KMS-11 (cell line): ENCODE measurements around the gene S100A8.

Experiments
- H2AFZ ChIP-seq: fragments of 200-600 bp; sonication (generic); 2 replicates; pipeline ENCODE4 v1.6.1; 2016; ENCODE audit warnings: antibody characterized with exemption, mixed run types, low read depth
- H3K27ac ChIP-seq: fragments of 200-600 bp; sonication (generic); 2 replicates; pipeline ENCODE4 v1.6.1; 2016; ENCODE audit warnings: mild to moderate bottlenecking, mixed run types
- H3K27me3 ChIP-seq: fragments of 200-600 bp; sonication (generic); 2 replicates; pipeline ENCODE4 v1.6.1; 2017; ENCODE audit warnings: mild to moderate bottlenecking, low read depth, mixed run types, moderate library complexity; ENCODE audit not compliant: insufficient read depth
- H3K36me3 ChIP-seq: fragments of 200-600 bp; sonication (generic); 2 replicates; pipeline ENCODE4 v1.6.1; 2017; ENCODE audit warnings: mild to moderate bottlenecking, mixed run types; ENCODE audit not compliant: insufficient read depth
- H3K4me1 ChIP-seq: fragments of 200-600 bp; sonication (generic); 2 replicates; pipeline ENCODE4 v1.6.1; 2016; ENCODE audit warnings: mild to moderate bottlenecking, low read depth, mixed run types; ENCODE audit not compliant: poor library complexity, severe bottlenecking
- H3K4me2 ChIP-seq: fragments of 200-600 bp; sonication (generic); 2 replicates; pipeline ENCODE4 v1.7.0; 2016; ENCODE audit warnings: mild to moderate bottlenecking, mixed run types
- H3K4me3 ChIP-seq: fragments of 200-600 bp; sonication (generic); IDR thresholded peaks from 2 replicates; pipeline ENCODE4 v1.6.1; 2017; ENCODE audit warnings: low read depth, low read length, mixed read lengths; ENCODE audit not compliant: insufficient read depth
- H3K79me2 ChIP-seq: fragments of 200-600 bp; sonication (generic); 2 replicates; pipeline ENCODE4 v1.6.1; 2016; ENCODE audit warnings: low read depth, mixed run types; ENCODE audit not compliant: insufficient read depth
- H3K9ac ChIP-seq: fragments of 200-600 bp; sonication (generic); 2 replicates; pipeline ENCODE4 v1.6.1; 2016; ENCODE audit warnings: mild to moderate bottlenecking, mixed run types
- H4K20me1 ChIP-seq: fragments of 200-600 bp; sonication (generic); 2 replicates; pipeline ENCODE4 v1.6.1; 2016; ENCODE audit warnings: mild to moderate bottlenecking, mixed run types; ENCODE audit not compliant: insufficient read depth
- TF ChIP-seq, protein P1 (sequence below): fragments of 200-600 bp; sonication (generic); conservative IDR thresholded peaks from 2 replicates; pipeline ENCODE4 v1.6.1; 2017; ENCODE audit warnings: low read depth, mild to moderate bottlenecking, antibody characterized with exemption, low read length, moderate library complexity, mixed read lengths

The S100A8 gene

DNA sequence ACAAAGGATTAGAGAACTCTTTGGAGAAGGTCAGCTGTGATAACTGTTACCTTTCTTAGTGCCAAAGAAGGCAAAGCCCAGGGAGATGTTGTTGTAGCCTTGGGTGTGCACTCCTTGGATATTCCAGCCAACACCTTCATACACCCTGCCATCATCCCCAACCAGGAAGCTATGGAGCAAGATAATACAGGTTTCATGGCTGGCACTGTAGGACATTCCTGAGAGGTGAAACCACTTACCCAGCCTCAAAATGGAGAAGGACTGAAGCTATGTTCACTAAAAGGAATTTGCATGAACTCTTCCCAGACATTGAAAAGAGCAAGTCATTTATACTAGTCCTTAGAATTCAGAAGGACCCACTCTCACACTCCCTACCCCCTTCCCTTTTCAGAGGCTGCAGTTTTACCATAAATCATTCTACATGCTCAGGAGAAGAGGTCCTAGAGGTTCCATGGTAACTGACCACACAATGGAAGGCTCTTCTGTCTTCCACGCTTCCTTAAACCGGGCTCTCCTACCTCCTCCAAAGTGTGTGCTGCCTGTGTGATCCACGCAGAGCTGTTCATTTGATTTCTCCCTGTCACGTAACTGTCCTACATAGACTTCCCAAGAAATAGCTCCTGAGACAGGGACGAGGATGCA, 47.7 kb downstream of the S100A8 start:
- peak overlapping the region; percentile 65 for H3K9ac ChIP-seq
- H4K20me1 ChIP-seq, result no peaks in the 10 kb centered on the region
- H3K4me2 ChIP-seq, result peak overlapping the region; percentile 72
- H3K4me1 ChIP-seq, result peaks cover 65% of the 10 kb centered on the region
- peak overlapping the region; percentile 89 for H3K27ac ChIP-seq
- peak overlapping the region; percentile 61 for H2AFZ ChIP-seq
- no peaks in the 10 kb centered on the region for H3K36me3 ChIP-seq
- no peak overlapping the region for H3K4me3 ChIP-seq
- H3K79me2 ChIP-seq, result 0 out of 2 replicates have a peak, but pooled peaks cover 8% of the 10 kb centered on the region
- TF ChIP-seq, protein P1, sequence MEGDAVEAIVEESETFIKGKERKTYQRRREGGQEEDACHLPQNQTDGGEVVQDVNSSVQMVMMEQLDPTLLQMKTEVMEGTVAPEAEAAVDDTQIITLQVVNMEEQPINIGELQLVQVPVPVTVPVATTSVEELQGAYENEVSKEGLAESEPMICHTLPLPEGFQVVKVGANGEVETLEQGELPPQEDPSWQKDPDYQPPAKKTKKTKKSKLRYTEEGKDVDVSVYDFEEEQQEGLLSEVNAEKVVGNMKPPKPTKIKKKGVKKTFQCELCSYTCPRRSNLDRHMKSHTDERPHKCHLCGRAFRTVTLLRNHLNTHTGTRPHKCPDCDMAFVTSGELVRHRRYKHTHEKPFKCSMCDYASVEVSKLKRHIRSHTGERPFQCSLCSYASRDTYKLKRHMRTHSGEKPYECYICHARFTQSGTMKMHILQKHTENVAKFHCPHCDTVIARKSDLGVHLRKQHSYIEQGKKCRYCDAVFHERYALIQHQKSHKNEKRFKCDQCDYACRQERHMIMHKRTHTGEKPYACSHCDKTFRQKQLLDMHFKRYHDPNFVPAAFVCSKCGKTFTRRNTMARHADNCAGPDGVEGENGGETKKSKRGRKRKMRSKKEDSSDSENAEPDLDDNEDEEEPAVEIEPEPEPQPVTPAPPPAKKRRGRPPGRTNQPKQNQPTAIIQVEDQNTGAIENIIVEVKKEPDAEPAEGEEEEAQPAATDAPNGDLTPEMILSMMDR, result no peak
- H3K27me3 ChIP-seq, result no peaks in the 10 kb centered on the region

GRCh38 chr1:153342178-153342577, 48.7 kb downstream of the S100A8 start:
- Histone ChIP-seq H2AFZ (peak overlapping the region; percentile 61; the same call in 1 of the 2 replicates), H3K79me2 (0 out of 2 replicates have a peak, but pooled peaks cover 8% of the 10 kb centered on the region), H4K20me1 (no peaks in the 10 kb centered on the region), H3K36me3 (no peaks in the 10 kb centered on the region), H3K27me3 (no peaks in the 10 kb centered on the region), H3K4me2 (peak overlapping the region; percentile 72), H3K9ac (no peak overlapping the region; the same call in 1 of the 2 replicates), H3K4me3 (no peak overlapping the region), H3K27ac (peak overlapping the region; percentile 89), H3K4me1 (peaks cover 67% of the 10 kb centered on the region)
- TF ChIP-seq, protein P1, result no peak

DNA sequence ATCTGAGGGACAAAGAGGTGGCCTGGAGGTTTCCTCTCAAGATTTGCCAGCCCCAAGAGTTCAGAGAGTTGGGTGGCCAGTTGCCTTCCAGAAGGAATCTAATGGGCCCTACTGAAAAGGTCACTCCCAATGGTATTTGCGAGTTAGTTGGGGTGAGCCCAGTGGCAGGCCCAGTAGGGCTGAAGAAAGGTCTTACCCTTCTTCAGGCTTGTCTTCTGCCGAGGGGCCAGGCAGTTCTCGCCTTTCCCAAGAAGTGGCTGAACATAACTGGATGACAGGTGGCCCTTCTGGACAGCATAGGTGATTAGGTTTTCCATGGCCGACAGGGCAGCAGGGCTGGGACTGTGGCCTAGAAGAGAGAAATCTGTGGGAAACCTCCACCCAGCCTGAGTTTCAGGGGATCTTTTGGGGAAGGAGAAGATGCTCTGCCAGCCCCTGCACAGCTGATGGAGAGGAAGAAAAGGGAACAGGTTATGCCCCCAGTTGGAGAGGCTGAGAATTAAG, 49.4 kb downstream of the S100A8 start:
- H2AFZ ChIP-seq, result no peak overlapping the region
- H3K27ac ChIP-seq, result no peak overlapping the region
- H3K4me2 ChIP-seq, result peak overlapping the region; percentile 72; the same call in 1 of the 2 replicates
- H3K4me1 ChIP-seq, result peaks cover 67% of the 10 kb centered on the region
- no peak overlapping the region for H3K9ac ChIP-seq
- H3K27me3 ChIP-seq, result no peaks in the 10 kb centered on the region
- H3K4me3 ChIP-seq, result no peak overlapping the region
- TF ChIP-seq, protein P1, result no peak
- H3K36me3 ChIP-seq, result no peaks in the 10 kb centered on the region
- H4K20me1 ChIP-seq, result no peaks in the 10 kb centered on the region
- 0 out of 2 replicates have a peak, but pooled peaks cover 8% of the 10 kb centered on the region for H3K79me2 ChIP-seq

- H3K4me3 ChIP-seq, result no peak overlapping the region
- 0 out of 2 replicates have a peak, but pooled peaks cover 8% of the 10 kb centered on the region for H3K79me2 ChIP-seq
- no peaks in the 10 kb centered on the region for H3K27me3 ChIP-seq
- H3K4me1 ChIP-seq, result peaks cover 60% of the 10 kb centered on the region
- H3K9ac ChIP-seq, result no peak overlapping the region
- H3K27ac ChIP-seq, result no peak overlapping the region
- no peak overlapping the region for H3K4me2 ChIP-seq
- H2AFZ ChIP-seq, result no peak overlapping the region
- TF ChIP-seq, protein P1, result no peak
- H4K20me1 ChIP-seq, result no peaks in the 10 kb centered on the region
- no peaks in the 10 kb centered on the region for H3K36me3 ChIP-seq
Measured at GRCh38 chr1:153340356-153340755, 50.5 kb downstream of the S100A8 start.
